Measurements from ENCODE around the gene DTNB.

The DTNB gene

DNA sequence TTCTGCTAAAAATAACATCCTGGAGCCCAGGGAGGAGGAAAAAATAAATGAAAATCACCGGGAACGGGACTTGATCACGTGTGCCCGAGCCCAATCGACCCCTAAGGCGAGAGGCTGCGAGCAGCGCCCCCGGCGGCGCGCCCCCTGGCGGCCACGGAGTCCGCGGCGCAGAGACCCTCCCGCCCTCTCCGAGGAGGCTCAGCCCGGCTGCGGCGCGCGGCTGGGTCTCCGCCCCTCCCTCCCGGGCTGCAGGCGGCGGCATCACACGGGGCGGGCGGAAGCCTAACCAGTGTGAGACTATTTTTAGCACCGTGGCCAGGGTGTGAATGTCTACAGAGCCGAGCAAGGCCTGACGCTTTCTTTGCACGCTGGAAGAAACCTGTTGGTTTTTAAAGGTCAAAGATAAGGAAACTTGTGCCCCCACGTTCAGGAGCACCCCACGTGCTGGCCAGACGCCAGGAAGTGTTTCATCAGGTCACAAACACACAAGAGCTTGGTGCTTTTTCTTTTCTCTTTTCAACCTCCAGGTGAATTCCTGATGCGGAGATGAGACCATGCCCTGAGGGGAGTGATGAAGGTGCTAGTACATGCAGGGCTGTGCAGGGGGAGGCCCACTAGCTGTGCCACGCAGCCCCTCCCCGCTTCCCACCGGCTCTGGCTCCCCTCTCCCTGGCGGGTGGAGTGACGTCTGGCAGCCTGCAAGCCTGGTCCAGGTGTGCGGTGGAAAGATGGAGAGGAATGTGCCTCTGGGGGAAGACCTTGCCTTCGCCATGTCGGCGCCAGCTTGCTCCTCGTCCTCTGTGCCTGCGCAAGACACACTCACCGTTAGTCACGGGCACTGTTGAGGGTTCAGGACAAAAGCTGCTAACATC lies 296.4 kb downstream of the DTNB start:
- H3K27ac ChIP-seq (replicated peaks) = peak overlapping the region; percentile 14; the same call in 1 of the 2 replicates
- TF ChIP-seq SPI1 (IDR thresholded peaks at IDR 0.05; ENCODE audit: borderline replicate concordance, low read depth) = no peak; the same call in 1 of the 2 replicates
- TF ChIP-seq, protein P1, sequence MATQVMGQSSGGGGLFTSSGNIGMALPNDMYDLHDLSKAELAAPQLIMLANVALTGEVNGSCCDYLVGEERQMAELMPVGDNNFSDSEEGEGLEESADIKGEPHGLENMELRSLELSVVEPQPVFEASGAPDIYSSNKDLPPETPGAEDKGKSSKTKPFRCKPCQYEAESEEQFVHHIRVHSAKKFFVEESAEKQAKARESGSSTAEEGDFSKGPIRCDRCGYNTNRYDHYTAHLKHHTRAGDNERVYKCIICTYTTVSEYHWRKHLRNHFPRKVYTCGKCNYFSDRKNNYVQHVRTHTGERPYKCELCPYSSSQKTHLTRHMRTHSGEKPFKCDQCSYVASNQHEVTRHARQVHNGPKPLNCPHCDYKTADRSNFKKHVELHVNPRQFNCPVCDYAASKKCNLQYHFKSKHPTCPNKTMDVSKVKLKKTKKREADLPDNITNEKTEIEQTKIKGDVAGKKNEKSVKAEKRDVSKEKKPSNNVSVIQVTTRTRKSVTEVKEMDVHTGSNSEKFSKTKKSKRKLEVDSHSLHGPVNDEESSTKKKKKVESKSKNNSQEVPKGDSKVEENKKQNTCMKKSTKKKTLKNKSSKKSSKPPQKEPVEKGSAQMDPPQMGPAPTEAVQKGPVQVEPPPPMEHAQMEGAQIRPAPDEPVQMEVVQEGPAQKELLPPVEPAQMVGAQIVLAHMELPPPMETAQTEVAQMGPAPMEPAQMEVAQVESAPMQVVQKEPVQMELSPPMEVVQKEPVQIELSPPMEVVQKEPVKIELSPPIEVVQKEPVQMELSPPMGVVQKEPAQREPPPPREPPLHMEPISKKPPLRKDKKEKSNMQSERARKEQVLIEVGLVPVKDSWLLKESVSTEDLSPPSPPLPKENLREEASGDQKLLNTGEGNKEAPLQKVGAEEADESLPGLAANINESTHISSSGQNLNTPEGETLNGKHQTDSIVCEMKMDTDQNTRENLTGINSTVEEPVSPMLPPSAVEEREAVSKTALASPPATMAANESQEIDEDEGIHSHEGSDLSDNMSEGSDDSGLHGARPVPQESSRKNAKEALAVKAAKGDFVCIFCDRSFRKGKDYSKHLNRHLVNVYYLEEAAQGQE (IDR thresholded peaks at IDR 0.05; ENCODE audit: insufficient replicate concordance, low read depth) = no peak
- TF ChIP-seq GABPA (IDR thresholded peaks at IDR 0.05; ENCODE audit: low read depth) = no peak
- TF ChIP-seq POLR2AphosphoS5 (IDR thresholded peaks at IDR 0.05; ENCODE audit: low read depth) = peak; percentile 58
- TF ChIP-seq, protein P2, sequence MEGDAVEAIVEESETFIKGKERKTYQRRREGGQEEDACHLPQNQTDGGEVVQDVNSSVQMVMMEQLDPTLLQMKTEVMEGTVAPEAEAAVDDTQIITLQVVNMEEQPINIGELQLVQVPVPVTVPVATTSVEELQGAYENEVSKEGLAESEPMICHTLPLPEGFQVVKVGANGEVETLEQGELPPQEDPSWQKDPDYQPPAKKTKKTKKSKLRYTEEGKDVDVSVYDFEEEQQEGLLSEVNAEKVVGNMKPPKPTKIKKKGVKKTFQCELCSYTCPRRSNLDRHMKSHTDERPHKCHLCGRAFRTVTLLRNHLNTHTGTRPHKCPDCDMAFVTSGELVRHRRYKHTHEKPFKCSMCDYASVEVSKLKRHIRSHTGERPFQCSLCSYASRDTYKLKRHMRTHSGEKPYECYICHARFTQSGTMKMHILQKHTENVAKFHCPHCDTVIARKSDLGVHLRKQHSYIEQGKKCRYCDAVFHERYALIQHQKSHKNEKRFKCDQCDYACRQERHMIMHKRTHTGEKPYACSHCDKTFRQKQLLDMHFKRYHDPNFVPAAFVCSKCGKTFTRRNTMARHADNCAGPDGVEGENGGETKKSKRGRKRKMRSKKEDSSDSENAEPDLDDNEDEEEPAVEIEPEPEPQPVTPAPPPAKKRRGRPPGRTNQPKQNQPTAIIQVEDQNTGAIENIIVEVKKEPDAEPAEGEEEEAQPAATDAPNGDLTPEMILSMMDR (IDR thresholded peaks at IDR 0.05; ENCODE audit: insufficient read depth, low read length) = peak; percentile 60
- H3K4me3 ChIP-seq (replicated peaks; ENCODE audit: insufficient read depth, low read length) = no peak overlapping the region
- H3K27me3 ChIP-seq (ENCODE audit: insufficient read depth, poor library complexity, severe bottlenecking) = no peaks in the 10 kb centered on the region
- DNase-seq (ENCODE audit: low read depth in 1 of 2, low spot score in 1 of 2) = peak; percentile 73 to 87

DNA sequence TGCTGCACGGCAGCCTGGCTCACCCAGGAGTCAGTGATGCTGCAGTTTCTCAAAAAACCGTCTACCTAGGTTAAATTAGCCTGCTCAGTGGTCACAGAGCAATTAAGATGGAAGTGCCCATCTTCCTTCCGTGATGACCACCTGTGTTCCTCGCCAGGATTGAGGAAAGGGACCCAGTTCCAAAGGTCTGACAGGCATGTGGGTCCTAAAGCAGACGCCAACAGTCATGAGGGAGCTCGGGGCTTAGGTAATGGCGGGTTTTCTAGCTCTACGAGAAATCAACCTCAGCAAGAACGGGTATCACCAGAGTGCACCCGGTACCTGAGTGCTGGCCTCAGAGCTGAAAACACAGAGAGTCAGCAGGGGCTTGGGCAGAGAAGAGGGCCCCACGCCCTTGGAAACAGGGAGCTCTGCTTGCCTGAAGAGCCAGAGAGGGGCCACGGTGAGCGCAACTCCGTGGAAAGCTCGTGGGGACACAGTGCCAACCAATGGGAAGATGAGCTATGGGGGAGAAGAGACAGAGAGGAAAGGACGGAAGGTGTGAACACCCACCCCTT lies 297.3 kb downstream of the DTNB start:
- H3K4me3 ChIP-seq (replicated peaks; ENCODE audit: insufficient read depth, low read length) = no peak overlapping the region
- H3K27me3 ChIP-seq (ENCODE audit: insufficient read depth, poor library complexity, severe bottlenecking) = no peaks in the 10 kb centered on the region
- no peak overlapping the region for H3K27ac ChIP-seq (replicated peaks)
- no peak for TF ChIP-seq SPI1 (IDR thresholded peaks at IDR 0.05; ENCODE audit: borderline replicate concordance, low read depth)
- TF ChIP-seq, protein P2 (IDR thresholded peaks at IDR 0.05; ENCODE audit: insufficient read depth, low read length) = no peak
- no peak for TF ChIP-seq POLR2AphosphoS5 (IDR thresholded peaks at IDR 0.05; ENCODE audit: low read depth)
- TF ChIP-seq, protein P1 (IDR thresholded peaks at IDR 0.05; ENCODE audit: insufficient replicate concordance, low read depth) = no peak
- TF ChIP-seq GABPA (IDR thresholded peaks at IDR 0.05; ENCODE audit: low read depth) = no peak
- DNase-seq (ENCODE audit: low read depth in 1 of 2, low spot score in 1 of 2) = no peak

DNA sequence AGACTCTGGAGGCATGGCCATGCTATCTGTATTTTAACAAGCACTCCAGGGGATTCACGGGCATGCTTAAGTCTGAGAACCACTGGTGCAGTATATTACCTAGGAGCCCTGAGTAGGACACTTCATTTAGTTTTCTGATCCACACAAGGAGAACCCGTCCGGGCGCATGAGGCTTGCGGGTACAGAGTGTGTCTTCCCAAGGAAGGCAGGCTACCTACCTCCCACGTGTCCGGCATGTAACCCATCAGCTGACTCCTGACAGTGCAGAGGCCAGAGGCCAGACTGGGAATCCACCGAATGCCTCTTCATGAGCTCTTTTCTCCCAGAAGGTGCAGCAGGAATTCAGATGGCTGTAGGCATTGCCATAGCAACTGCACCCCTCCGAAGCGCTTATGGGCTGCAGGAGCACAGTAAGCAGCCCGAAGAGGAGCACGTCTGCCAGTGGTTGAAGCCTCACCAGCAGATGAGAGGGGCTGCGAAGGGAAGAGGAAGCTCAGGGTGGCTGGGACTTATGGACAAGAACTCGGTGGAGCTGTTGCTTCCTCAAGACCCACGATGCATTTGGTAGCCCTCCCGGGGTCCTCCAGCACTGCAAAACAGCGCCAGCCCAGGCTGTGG lies 297.9 kb downstream of the DTNB start:
- Histone ChIP-seq H3K27ac (replicated peaks) (no peak overlapping the region), H3K4me3 (replicated peaks; ENCODE audit: insufficient read depth, low read length) (no peak overlapping the region), H3K27me3 (ENCODE audit: insufficient read depth, poor library complexity, severe bottlenecking) (no peaks in the 10 kb centered on the region)
- DNase-seq (ENCODE audit: low read depth in 1 of 2, low spot score in 1 of 2) = peak in 1 of 2 experiments; percentile 15
- TF ChIP-seq POLR2AphosphoS5 (IDR thresholded peaks at IDR 0.05; ENCODE audit: low read depth) (no peak), SPI1 (IDR thresholded peaks at IDR 0.05; ENCODE audit: borderline replicate concordance, low read depth) (no peak), GABPA (IDR thresholded peaks at IDR 0.05; ENCODE audit: low read depth) (no peak)
- TF ChIP-seq, protein P2 (IDR thresholded peaks at IDR 0.05; ENCODE audit: insufficient read depth, low read length) = no peak
- TF ChIP-seq, protein P1 (IDR thresholded peaks at IDR 0.05; ENCODE audit: insufficient replicate concordance, low read depth) = no peak
